Spinal cord (tissue), 10 donors: ENCODE data around the gene MAP2K2. TPM values are rescaled to one million over a fixed set of nuclear protein-coding genes. Genes with fewer than 3 reads are reported as not detected.

Experiments used
- DNase-seq, 6 donors: peaks; one replicate each; pipeline versions ENCODE4 v3.0.0 to v3.0.0-alpha.2; 2013 to 2015; ENCODE audit warnings: low spot score in 6 of 6, low read depth in 4 of 6
- H3K27ac ChIP-seq: one replicate; pipeline ENCODE4 v1.5.1; 2013; ENCODE audit warnings: low read depth, low read length, control low read depth
- H3K27me3 ChIP-seq: one replicate; pipeline ENCODE4 v1.6.1; 2013; ENCODE audit warnings: low read length; ENCODE audit not compliant: control insufficient read depth, insufficient read depth
- H3K36me3 ChIP-seq: one replicate; pipeline ENCODE4 v1.6.1; 2013; ENCODE audit warnings: low read length; ENCODE audit not compliant: control insufficient read depth, insufficient read depth
- H3K4me1 ChIP-seq: one replicate; pipeline ENCODE4 v1.6.1; 2013; ENCODE audit warnings: low read length; ENCODE audit not compliant: control insufficient read depth, insufficient read depth
- H3K4me3 ChIP-seq: one replicate; pipeline ENCODE4 v1.5.1; 2013; ENCODE audit warnings: low read depth, low read length, control low read depth
- H3K9me3 ChIP-seq: one replicate; pipeline ENCODE4 v1.6.1; 2013; ENCODE audit warnings: low read length; ENCODE audit not compliant: control insufficient read depth, insufficient read depth
- WGBS: methylation state at CpG from one replicate; pipeline ENCODE4 v1.1.5; 2013; ENCODE audit warnings: missing lambda C conversion rate; ENCODE audit not compliant: insufficient coverage; 5-methylcytosine and 5-hydroxymethylcytosine counted together
- polyA plus RNA-seq, 2 donors: library from polyadenylated mRNA; unstranded; fragments of 120-200 nt; gene quantifications; one replicate each; pipeline ENCODE4 v1.2.1, GENCODE V29; 2013; ENCODE audit not compliant: insufficient read length in 2 of 2
- total RNA-seq, 2 donors: library from RNA; depleted of rRNA in 1 of 2; stranded (reverse); fragments of 120-200 nt in 1 of 2; fragments of >200 nt in 1 of 2; gene quantifications; one replicate each; pipeline versions ENCODE4 v1.2.3 to v1.2.4, GENCODE V29; 2013 to 2014
- donor health status: healthy.

The MAP2K2 gene
- total and polyA plus RNA-seq, 4 donors: 72.6 to 188 (median 152) TPM

GRCh38 chr19:4062419-4063368 lies 61.2 kb downstream of the MAP2K2 start:
- Histone ChIP-seq H3K4me1 (peaks cover 72% of the 10 kb centered on the region), H3K27ac (no peak overlapping the region), H3K4me3 (peak overlapping the region; percentile 52), H3K9me3 (no peaks in the 10 kb centered on the region), H3K36me3 (peaks cover 70% of the 10 kb centered on the region), H3K27me3 (no peaks in the 10 kb centered on the region)
- WGBS: 81% methylated on average over 24 of the region's 30 CpGs
- DNase-seq: no peak

GRCh38 chr19:4061683-4062418 lies 62.1 kb downstream of the MAP2K2 start:
- 78% methylated on average over 26 of the region's 29 CpGs for WGBS
- Histone ChIP-seq H3K27me3 (no peaks in the 10 kb centered on the region), H3K4me1 (peaks cover 73% of the 10 kb centered on the region), H3K9me3 (no peaks in the 10 kb centered on the region), H3K27ac (no peak overlapping the region), H3K36me3 (peaks cover 74% of the 10 kb centered on the region), H3K4me3 (no peak overlapping the region)
- no peak for DNase-seq

GRCh38 chr19:4061178-4061682 lies 62.7 kb downstream of the MAP2K2 start:
- Histone ChIP-seq H3K4me1 (peaks cover 73% of the 10 kb centered on the region), H3K9me3 (no peaks in the 10 kb centered on the region), H3K27me3 (no peaks in the 10 kb centered on the region), H3K27ac (no peak overlapping the region), H3K4me3 (no peak overlapping the region), H3K36me3 (peaks cover 75% of the 10 kb centered on the region)
- DNase-seq: peak in 1 of 6 donors; percentile 6
- 33% methylated on average over 21 of the region's 23 CpGs for WGBS

GRCh38 chr19:4060621-4061177 lies 63.2 kb downstream of the MAP2K2 start:
- Histone ChIP-seq H3K9me3 (no peaks in the 10 kb centered on the region), H3K27ac (peak overlapping the region; percentile 29), H3K27me3 (no peaks in the 10 kb centered on the region), H3K4me3 (no peak overlapping the region), H3K36me3 (peaks cover 77% of the 10 kb centered on the region), H3K4me1 (peaks cover 73% of the 10 kb centered on the region)
- WGBS: 89% methylated on average over 15 of the region's 16 CpGs
- peak in 1 of 6 donors; percentile 1 for DNase-seq

GRCh38 chr19:4059891-4060620 lies 63.9 kb downstream of the MAP2K2 start:
- H3K27ac ChIP-seq: peak overlapping the region; percentile 90
- WGBS: 74% methylated on average over 34 of the region's 42 CpGs

GRCh38 chr19:4059453-4059871 lies 64.5 kb downstream of the MAP2K2 start:
- Histone ChIP-seq H3K9me3 (no peaks in the 10 kb centered on the region), H3K4me1 (peaks cover 70% of the 10 kb centered on the region), H3K36me3 (peaks cover 84% of the 10 kb centered on the region), H3K4me3 (no peak overlapping the region), H3K27me3 (no peaks in the 10 kb centered on the region), H3K27ac (peak overlapping the region; percentile 90)
- WGBS: 37% methylated on average over 12 of the region's 19 CpGs
- DNase-seq: no peak

More at GRCh38 chr19:4059891-4060620, 63.9 kb downstream of the MAP2K2 start:
- DNase-seq: no peak
- Histone ChIP-seq H3K36me3 (peaks cover 81% of the 10 kb centered on the region), H3K4me3 (no peak overlapping the region), H3K4me1 (peaks cover 73% of the 10 kb centered on the region), H3K9me3 (no peaks in the 10 kb centered on the region), H3K27me3 (no peaks in the 10 kb centered on the region)

- no peaks in the 10 kb centered on the region for H3K9me3 ChIP-seq
- peak in 2 of 6 donors; percentile 44 to 76 for DNase-seq
- peak overlapping the region; percentile 90 for H3K27ac ChIP-seq
- peaks cover 84% of the 10 kb centered on the region for H3K36me3 ChIP-seq
- no peak overlapping the region for H3K4me3 ChIP-seq
- 47% methylated on average over 19 of the region's 30 CpGs for WGBS
- H3K27me3 ChIP-seq: no peaks in the 10 kb centered on the region
- H3K4me1 ChIP-seq: peaks cover 65% of the 10 kb centered on the region
Measured at GRCh38 chr19:4058693-4059452, 65.0 kb downstream of the MAP2K2 start.

GRCh38 chr19:4057931-4058692 lies 65.8 kb downstream of the MAP2K2 start:
- DNase-seq: no peak
- WGBS: 70% methylated on average over 22 of the region's 22 CpGs
- Histone ChIP-seq H3K9me3 (no peaks in the 10 kb centered on the region), H3K36me3 (peaks cover 84% of the 10 kb centered on the region), H3K27ac (peak overlapping the region; percentile 90), H3K27me3 (no peaks in the 10 kb centered on the region), H3K4me1 (peaks cover 60% of the 10 kb centered on the region), H3K4me3 (no peak overlapping the region)
